HL-60 (cell line): Measurements from ENCODE around the gene ALKBH1.
"Not testable (repeated sequence)": the region's sequence is repeated elsewhere in the genome, so short reads cannot be mapped to it uniquely, and the experiment has no call there.

Source experiments
- DNase-seq, 2 experiments: peaks; one replicate each; pipeline ENCODE4 v3.0.0-alpha.2; 2010 to 2020; ENCODE audit warnings: low read depth in 1 of 2, low spot score in 1 of 2
- H3K27ac ChIP-seq: fragments of 250-450 bp; sonication (Bioruptor Pico); replicated peaks from 2 replicates; pipeline ENCODE4 v1.5.1; 2020; ENCODE audit warnings: mild to moderate bottlenecking, moderate library complexity
- H3K27me3 ChIP-seq: fragments of 250-450 bp; sonication (Bioruptor Pico); 2 replicates; pipeline ENCODE4 v1.5.1; 2021; ENCODE audit warnings: mild to moderate bottlenecking, moderate library complexity; ENCODE audit not compliant: insufficient read depth, poor library complexity, severe bottlenecking
- H3K4me3 ChIP-seq: replicated peaks from 2 replicates; pipeline ENCODE4 v1.5.1; 2011; ENCODE audit warnings: mild to moderate bottlenecking, control low read depth, low read length; ENCODE audit not compliant: insufficient read depth
- GABPA ChIP-seq: IDR thresholded peaks from 2 replicates; pipeline ENCODE4 v1.6.1; 2012; ENCODE audit warnings: low read depth
- POLR2AphosphoS5 ChIP-seq: IDR thresholded peaks from 2 replicates; pipeline ENCODE4 v1.6.1; 2012; ENCODE audit warnings: low read depth
- SPI1 ChIP-seq: IDR thresholded peaks from 2 replicates; pipeline ENCODE4 v1.6.1; 2012; ENCODE audit warnings: low read depth, mild to moderate bottlenecking, borderline replicate concordance
- TF ChIP-seq, protein P1 (sequence below): IDR thresholded peaks from 2 replicates; pipeline ENCODE4 v1.6.1; 2012; ENCODE audit warnings: low read depth; ENCODE audit not compliant: insufficient replicate concordance
- TF ChIP-seq, protein P2 (sequence below): IDR thresholded peaks from one replicate; pipeline ENCODE4 v1.5.1; 2011; ENCODE audit warnings: low read length, control low read depth, inconsistent platforms; ENCODE audit not compliant: insufficient read depth

The ALKBH1 gene

DNA sequence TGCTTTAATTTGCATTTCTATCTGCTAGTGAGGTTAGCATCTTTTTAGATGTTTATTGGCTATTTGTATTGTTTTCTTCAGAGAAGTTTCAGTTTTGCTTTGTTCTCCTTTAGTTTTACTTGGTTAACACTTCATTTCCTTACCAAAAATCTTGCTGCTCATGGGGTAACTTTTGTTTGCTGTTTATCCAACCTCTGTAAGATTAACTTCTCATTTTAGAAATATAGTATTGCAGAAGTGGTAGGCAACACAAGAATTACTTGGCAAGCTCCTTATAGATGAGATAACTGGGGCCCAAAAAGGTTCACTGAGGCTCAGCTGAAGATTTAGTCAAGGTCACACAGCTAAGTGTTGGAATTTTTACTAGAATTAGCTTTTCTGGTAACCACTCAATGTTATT, 40.5 kb downstream of the ALKBH1 start:
- Histone ChIP-seq H3K27me3 (no peaks in the 10 kb centered on the region), H3K4me3 (no peak overlapping the region), H3K27ac (no peak overlapping the region)
- TF ChIP-seq SPI1: no peak
- TF ChIP-seq GABPA: no peak
- TF ChIP-seq, protein P1, sequence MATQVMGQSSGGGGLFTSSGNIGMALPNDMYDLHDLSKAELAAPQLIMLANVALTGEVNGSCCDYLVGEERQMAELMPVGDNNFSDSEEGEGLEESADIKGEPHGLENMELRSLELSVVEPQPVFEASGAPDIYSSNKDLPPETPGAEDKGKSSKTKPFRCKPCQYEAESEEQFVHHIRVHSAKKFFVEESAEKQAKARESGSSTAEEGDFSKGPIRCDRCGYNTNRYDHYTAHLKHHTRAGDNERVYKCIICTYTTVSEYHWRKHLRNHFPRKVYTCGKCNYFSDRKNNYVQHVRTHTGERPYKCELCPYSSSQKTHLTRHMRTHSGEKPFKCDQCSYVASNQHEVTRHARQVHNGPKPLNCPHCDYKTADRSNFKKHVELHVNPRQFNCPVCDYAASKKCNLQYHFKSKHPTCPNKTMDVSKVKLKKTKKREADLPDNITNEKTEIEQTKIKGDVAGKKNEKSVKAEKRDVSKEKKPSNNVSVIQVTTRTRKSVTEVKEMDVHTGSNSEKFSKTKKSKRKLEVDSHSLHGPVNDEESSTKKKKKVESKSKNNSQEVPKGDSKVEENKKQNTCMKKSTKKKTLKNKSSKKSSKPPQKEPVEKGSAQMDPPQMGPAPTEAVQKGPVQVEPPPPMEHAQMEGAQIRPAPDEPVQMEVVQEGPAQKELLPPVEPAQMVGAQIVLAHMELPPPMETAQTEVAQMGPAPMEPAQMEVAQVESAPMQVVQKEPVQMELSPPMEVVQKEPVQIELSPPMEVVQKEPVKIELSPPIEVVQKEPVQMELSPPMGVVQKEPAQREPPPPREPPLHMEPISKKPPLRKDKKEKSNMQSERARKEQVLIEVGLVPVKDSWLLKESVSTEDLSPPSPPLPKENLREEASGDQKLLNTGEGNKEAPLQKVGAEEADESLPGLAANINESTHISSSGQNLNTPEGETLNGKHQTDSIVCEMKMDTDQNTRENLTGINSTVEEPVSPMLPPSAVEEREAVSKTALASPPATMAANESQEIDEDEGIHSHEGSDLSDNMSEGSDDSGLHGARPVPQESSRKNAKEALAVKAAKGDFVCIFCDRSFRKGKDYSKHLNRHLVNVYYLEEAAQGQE: no peak
- TF ChIP-seq POLR2AphosphoS5: no peak
- TF ChIP-seq, protein P2, sequence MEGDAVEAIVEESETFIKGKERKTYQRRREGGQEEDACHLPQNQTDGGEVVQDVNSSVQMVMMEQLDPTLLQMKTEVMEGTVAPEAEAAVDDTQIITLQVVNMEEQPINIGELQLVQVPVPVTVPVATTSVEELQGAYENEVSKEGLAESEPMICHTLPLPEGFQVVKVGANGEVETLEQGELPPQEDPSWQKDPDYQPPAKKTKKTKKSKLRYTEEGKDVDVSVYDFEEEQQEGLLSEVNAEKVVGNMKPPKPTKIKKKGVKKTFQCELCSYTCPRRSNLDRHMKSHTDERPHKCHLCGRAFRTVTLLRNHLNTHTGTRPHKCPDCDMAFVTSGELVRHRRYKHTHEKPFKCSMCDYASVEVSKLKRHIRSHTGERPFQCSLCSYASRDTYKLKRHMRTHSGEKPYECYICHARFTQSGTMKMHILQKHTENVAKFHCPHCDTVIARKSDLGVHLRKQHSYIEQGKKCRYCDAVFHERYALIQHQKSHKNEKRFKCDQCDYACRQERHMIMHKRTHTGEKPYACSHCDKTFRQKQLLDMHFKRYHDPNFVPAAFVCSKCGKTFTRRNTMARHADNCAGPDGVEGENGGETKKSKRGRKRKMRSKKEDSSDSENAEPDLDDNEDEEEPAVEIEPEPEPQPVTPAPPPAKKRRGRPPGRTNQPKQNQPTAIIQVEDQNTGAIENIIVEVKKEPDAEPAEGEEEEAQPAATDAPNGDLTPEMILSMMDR: no peak
- no peak for DNase-seq

DNA sequence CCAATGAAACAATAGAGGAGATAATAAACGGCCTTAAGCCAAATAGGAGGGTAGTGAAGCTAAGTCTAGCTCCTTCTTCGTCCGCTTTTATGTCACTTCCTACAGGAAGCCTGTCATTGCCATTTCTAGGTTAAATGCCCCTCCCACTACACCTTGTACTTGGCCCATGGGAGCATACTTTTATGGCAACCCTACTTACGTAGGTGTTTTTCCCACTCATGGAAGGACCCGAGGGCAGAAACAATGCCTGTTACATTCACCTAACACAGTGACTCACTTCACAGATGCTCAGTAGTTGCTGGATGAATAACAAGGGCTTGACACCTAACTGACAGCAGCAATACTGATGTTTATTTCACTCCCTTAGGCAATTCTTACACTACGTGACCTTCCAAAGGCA, 44.5 kb downstream of the ALKBH1 start:
- H3K4me3 ChIP-seq: no peak overlapping the region
- TF ChIP-seq POLR2AphosphoS5 (no peak), GABPA (no peak), SPI1 (no peak)
- TF ChIP-seq, protein P1: no peak
- TF ChIP-seq, protein P2: no peak
- H3K27me3 ChIP-seq: no peaks in the 10 kb centered on the region
- no peak overlapping the region for H3K27ac ChIP-seq
- no peak for DNase-seq

DNA sequence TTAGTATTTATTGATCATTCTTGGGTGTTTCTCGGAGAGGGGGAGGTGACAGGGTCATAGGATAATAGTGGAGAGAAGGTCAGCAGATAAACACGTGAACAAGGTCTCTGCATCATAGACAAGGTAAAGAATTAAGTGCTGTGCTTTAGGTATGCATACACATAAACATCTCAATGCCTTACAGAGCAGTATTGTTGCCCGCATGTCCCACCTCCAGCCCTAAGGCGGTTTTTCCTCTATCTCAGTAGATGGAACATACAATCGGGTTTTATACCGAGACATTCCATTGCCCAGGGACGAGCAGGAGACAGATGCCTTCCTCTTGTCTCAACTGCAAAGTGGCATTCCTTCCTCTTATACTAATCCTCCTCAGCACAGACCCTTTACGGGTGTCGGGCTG, 46.3 kb downstream of the ALKBH1 start:
- H3K27me3 ChIP-seq, H3K27ac ChIP-seq, DNase-seq, H3K4me3 ChIP-seq: not testable (repeated sequence)

DNA sequence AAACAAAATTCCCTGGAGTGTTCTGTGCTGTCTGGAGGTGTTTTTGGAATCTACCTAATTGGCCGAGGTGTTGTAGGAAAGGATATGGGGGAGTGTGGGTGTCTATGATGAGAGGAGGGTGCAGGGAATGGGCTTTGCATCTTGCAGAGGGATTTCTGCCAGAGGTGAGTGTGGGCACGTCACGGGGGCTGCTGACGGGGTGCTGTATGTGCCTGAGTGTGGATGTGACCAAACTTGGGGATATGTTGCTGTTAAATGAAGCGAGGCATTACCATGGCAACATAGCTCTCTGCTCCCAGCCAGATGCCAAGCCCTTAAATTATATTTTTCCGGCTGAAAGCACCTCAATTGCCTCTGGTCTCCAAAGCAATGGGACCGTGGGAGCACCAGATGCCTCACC, 47.1 kb downstream of the ALKBH1 start:
- Histone ChIP-seq H3K27ac (no peak overlapping the region), H3K27me3 (no peaks in the 10 kb centered on the region), H3K4me3 (no peak overlapping the region)
- no peak for DNase-seq
- TF ChIP-seq, protein P1: no peak
